GM21447 (cell line): ENCODE results near the gene CCDC80.
"Not testable (repeated sequence)": the region's sequence is repeated elsewhere in the genome, so short reads cannot be mapped to it uniquely, and the experiment has no call there.

Source experiments
- ATAC-seq: cut with Tn5 transposase; IDR thresholded peaks from one replicate; pipeline ENCODE4 v1.9.1; 2021; ENCODE audit not compliant: unreplicated experiment

Gene CCDC80

GRCh38 chr3:112593258-112593657 lies 47.7 kb downstream of the CCDC80 start:
- no peak for ATAC-seq

DNA sequence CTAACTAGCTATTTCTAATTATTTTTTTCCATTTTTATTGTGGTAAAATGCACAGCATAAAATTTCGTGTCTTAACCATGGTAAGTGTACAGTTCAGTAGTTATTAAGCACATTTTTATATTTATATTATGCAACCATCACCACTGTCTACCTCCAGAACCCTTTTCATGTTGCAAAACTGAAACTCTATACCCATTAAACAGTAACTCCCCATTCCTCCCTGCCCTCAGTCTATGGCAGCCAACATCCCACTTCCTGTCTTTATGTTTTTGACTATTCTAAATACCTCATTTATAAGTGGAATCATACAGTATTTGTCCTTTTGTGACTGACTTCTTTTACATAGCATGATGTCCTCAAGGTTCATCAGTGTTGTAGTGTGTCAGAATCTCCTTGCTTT lies 53.6 kb downstream of the CCDC80 start:
- ATAC-seq, result no peak

- ATAC-seq, result no peak
Measured at GRCh38 chr3:112585782-112586181, 55.2 kb downstream of the CCDC80 start.

GRCh38 chr3:112583105-112583504 lies 57.8 kb downstream of the CCDC80 start:
- no peak for ATAC-seq

DNA sequence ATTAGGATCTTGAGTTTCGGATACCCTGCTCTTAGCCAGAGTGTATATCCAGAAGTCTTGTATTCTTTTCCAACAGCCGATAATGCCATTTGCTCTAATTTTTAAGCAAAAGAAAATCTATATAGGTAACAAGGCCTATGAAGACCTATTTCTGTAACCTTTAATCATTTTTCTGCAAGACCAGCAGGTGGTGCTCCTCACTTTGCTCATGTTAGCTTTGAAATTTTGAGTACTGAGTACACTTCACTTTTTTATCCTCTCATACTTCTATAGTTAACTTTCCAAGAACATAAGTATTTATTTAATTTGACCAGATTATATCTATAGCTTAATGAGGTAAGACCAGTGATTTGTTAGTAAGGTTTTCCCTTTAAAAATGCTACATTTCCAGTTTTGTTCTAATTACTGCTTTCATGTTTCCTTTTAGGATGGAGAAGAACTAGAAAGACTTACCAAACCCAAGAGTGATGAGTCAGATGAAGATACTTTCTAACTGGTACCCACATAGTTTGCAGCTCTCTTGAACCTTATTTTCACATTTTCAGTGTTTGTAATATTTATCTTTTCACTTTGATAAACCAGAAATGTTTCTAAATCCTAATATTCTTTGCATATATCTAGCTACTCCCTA lies 58.6 kb downstream of the CCDC80 start:
- ATAC-seq, result no peak

GRCh38 chr3:112579697-112580096 lies 61.2 kb downstream of the CCDC80 start:
- no peak for ATAC-seq

DNA sequence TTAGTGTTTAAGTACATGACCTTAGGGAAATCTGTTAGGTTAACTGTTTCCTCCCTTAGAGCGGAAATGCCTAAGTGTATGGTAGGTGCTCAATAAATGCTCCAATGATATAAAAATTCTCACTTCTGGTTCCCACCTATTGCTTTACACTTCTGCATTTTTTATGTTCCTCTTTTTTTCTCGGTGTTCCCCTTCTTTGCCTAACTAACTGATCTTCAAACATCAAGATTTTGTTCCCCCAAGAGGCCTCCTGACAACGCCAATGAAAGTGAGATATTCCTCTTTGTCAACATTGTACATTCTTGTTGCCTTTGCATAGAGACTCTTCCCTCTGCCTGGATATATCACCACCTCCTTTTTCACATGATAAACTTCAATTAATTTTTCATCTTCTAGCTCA lies 61.7 kb downstream of the CCDC80 start:
- no peak for ATAC-seq

GRCh38 chr3:112572701-112573100 lies 68.2 kb downstream of the CCDC80 start:
- no peak for ATAC-seq

- ATAC-seq, result no peak
Measured at GRCh38 chr3:112569265-112569664, 71.7 kb downstream of the CCDC80 start.

DNA sequence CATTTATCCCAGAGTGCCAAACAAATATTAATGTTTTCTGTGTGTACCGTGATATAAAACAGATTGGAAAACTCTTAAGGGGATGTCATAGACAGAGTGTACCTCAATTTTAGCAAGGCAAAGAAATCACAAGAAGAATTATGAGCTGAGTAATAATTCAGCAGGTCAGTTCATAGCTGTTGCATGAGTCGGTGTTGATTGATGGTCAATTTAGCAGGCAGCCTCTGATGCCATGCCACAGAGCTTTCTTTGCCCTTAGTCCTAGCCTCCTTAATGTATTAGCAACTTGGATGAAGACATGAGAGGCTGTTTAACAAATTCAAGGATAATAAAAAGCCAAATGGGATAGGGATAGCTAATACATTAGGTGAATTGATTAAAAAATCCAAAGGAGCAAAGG lies 72.3 kb downstream of the CCDC80 start:
- ATAC-seq, result no peak

GRCh38 chr3:112564940-112565305 lies 76.0 kb downstream of the CCDC80 start:
- ATAC-seq, result no peak

DNA sequence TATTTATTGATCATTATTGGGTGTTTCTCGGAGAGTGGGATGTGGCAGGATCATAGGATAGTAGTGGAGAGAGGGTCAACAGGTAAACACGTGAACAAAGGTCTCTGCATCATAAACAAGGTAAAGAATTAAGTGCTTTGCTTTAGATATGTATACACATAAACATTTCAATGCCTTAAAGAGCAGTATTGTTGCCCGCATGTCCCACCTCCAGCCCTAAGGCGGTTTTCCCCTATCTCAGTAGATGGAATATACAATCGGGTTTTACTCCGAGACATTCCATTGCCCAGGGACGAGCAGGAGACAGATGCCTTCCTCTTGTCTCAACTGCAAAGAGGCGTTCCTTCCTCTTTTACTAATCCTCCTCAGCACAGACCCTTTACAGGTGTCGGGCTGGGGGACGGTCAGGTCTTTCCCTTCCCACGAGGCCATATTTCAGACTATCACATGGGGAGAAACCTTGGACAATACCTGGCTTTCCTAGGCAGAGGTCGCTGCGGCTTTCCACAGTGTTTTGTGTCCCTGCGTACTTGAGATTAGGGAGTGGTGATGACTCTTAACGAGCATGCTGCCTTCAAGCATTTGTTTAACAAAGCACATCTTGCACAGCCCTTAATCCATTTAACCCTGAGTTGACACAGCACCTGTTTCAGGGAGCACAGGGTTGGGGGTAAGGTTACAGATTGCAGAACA lies 76.5 kb downstream of the CCDC80 start:
- not testable (repeated sequence) for ATAC-seq

- ATAC-seq, result peak; percentile 80
Measured at GRCh38 chr3:112561734-112562529, 79.0 kb downstream of the CCDC80 start, which contains the start of the genes ATG3 and SLC35A5. Gene ATG3 (minus strand): TSS chr3:112561962. CDS start chr3:112561528, 434 bp downstream. Gene SLC35A5 (plus strand): TSS chr3:112562045. CDS start chr3:112563404, 1,359 bp downstream.

- peak; percentile 42 for ATAC-seq
Measured at GRCh38 chr3:112561484-112561733, 79.5 kb downstream of the CCDC80 start.

GRCh38 chr3:112560721-112561483 lies 80.0 kb downstream of the CCDC80 start:
- peak; percentile 30 for ATAC-seq

- no peak for ATAC-seq
Measured at GRCh38 chr3:112560307-112560706, 80.6 kb downstream of the CCDC80 start.

- no peak for ATAC-seq
Measured at GRCh38 chr3:112557976-112558375, 83.0 kb downstream of the CCDC80 start.

DNA sequence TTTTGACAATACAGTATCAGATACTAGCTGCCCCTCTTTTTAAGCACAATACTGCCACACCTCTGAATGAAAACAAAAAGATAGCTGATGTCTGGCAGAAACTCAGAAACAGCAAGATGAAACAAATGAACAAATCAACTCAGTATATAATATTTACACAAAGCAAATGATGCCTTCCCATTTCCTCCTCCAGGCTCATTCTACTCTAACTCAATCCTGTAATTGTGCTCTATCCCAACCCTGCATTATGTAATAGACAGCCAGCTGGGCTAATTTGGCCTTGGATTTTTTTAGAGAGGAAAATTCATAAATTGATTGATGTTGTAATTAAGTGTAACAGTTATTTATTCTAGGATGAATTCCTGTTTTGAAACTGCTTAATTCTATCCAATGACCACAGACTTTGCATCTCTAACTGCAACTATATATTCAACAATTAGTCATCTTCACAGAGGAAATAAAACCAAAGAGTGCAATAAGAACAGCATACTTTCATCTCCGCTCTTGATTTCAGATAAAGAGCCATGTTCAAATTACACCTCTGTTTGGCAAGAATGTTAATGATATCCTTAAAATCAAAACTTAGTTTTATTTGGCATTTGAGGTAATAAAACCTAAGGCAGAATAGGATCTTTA lies 85.3 kb downstream of the CCDC80 start:
- no peak for ATAC-seq

DNA sequence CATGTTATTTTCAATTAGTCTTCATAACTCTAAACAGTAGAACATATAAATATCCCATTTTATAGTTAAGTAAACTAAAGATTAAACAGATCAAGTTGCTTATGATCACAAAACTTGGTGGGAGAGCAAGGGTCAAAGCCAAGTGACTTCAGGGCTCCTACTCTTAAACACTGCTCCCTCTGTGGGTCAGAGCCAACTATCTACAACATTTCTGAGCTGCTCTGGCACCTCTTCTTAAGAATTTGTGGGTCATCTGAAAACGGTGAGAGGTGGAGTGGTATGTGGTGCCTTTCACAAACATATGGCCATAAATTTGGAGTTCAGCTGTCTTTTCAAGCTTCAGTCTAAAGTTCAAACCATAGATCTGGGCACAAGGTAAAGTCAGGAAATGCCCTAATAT lies 90.1 kb downstream of the CCDC80 start:
- no peak for ATAC-seq
